HG03108 (cell line): ENCODE results near the gene PNMA1.
"Not testable (repeated sequence)": the region's sequence is repeated elsewhere in the genome, so short reads cannot be mapped to it uniquely, and the experiment has no call there.

ENCODE experiments used
- ATAC-seq: cut with Tn5 transposase; IDR thresholded peaks from one replicate; pipeline ENCODE4 v1.9.1; 2021; ENCODE audit warnings: moderate library complexity; ENCODE audit not compliant: unreplicated experiment

The PNMA1 gene

DNA sequence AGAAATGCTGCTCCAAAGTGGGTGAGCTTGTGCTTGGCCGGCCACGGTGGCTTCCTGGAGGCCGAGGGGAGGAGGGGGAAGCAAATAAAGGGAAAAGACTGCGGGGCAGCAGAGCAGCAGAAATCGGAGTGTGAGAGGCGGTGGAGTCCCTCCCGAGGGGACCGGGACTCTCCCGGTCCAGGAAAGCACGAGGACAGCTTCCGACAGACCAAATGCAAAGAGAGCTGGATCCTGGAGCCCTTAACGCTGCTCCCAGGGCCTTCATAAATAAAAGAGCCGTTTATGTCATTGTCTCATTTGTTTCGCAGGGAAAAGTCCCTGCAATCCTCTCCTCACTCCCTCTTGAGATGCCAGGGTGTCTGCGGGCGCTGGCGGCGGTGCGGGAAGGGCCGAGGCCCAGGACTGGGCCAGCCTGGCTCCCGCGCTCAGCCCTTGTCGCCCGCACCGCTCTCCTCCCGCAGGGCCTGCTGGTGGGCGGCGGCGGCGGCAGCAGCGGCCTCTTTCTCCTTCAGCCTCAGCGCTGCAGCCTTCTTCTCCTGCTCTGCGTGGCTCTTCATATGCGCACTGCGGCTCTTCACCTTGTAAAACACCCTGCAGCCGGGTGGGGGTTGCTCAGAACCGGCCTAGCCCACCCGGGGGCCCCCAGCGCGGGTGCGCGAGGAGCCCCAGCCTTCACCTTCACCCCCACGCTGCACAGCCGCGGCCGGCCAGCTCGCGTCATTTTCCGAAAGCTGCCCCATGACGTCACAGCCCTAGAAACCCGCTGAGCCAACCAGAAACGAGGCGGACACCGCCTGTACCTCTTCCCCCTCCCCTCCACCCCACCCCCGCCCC lies 4.5 kb upstream of the PNMA1 start:
- ATAC-seq, result no peak

DNA sequence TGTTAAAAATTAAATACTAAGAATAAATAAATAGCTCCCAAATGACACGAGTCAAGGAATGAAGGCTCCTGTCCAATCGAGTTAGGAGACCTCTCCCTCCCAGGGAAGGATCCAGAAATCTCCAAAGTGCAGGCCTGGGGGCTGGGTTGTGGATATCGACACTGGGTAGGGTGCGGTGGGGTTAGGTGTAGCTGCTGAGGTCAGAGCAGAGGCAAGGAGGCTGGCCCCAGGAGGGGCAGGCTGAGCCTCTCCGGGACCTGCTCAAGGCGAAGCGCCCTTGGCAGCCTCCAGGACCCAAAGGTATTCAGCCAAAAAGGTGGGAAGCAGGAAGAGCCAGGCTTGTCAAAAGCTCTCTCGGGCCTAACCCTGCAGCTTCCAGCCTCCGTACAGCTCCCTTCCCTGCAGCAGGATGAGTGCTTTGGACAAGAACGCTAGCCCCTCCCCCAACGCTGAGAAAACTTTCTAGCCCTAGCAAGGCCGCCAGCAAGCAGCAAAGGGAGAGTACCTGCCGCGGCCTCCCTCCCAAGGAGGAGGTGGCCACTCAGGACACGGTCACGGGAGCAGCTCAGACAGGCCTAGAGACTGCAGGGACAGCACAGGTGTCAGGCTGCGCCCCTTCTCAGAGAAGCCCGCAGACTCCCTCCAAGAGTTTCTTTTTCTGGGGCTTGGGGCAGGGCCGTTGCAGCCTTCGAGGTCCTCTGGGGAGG lies 3.7 kb upstream of the PNMA1 start:
- ATAC-seq, result no peak

DNA sequence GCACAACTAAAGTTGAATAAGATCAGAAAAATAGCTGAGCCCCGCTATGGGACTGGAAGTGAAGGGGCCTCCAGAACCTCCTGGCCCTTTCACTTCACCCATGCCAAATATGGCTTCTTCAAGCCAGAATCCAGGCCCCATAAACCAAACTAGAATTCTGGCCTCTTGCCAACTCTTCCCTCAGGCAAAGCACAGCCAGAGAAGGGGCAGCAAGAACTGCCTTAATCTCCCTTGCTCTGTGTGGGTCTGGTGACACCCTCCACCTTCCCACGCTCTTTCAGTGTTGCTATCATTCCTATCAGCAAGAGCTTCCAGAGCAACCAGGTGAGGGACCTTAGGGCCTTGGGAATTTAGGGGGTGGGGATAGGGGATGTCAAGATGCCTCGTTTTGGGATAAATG lies 3.1 kb upstream of the PNMA1 start:
- ATAC-seq, result no peak

DNA sequence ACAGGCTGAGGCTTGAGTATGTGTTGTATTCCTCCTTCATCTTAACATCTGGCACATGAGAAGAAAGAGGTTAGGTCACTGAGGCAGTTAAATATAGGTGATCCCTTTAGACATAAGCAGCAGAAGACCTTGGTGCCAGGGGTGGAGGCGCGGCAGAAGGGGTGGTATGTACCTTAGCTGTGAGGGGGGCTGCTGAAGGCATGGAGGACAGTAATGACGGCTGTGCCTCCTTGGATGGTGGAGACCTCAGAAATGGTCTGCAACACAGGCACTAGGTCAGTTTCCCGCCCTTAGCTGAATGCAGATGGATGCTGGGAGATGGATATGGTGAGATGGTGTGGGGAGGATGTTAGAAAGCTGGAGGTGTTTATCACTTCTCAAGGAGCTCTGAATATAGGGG lies 1.5 kb upstream of the PNMA1 start:
- no peak for ATAC-seq

DNA sequence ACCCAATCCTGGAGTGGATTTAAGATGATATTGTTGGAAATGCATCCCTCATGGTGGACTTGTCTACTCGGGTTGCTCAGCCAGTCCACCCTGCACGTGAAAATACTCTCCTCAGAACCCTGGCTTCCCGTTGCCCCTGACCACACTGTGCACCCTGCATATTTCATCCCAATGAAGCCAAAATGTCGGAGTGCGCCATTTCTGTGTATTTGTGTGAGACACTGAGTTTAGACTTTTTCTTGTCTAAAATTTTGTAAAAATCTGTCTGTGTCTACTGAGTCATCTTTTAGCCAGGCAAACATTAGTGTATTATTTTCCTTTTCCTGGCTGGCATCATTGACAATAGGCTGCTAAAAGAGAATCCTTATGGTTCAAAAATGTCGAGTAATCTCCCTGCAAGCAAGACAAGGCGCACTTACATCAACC lies 485 bp upstream of the PNMA1 start:
- ATAC-seq, result peak; percentile 6

DNA sequence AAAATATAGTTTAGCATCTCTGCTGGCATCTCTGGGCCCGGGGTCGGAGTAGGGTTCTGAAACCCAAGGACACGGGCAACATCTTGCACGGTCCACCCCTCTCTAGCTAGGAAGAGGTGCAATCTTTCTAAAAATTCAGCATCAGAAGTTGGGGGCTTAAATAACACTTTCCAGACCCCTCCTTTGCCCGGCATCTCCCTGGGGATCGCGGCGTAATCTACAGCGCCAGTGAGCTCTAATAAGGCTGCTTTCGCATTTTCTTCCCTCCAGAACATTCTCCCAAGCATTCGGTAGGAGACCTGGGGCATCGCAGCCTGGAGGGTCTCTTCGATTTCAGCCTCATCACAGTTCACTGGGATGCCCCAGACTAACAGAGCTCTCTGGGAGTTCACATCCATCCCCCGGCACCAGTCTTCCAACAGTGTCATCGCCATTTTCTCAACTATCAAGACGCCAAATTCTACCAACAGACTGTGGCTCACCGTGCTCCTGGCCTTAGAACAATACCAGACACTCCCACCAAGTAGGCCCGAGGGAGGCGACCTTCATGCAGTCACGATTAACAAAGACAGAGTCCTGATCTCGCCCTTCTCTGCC lies 880 bp downstream of the PNMA1 start:
- ATAC-seq, result no peak

DNA sequence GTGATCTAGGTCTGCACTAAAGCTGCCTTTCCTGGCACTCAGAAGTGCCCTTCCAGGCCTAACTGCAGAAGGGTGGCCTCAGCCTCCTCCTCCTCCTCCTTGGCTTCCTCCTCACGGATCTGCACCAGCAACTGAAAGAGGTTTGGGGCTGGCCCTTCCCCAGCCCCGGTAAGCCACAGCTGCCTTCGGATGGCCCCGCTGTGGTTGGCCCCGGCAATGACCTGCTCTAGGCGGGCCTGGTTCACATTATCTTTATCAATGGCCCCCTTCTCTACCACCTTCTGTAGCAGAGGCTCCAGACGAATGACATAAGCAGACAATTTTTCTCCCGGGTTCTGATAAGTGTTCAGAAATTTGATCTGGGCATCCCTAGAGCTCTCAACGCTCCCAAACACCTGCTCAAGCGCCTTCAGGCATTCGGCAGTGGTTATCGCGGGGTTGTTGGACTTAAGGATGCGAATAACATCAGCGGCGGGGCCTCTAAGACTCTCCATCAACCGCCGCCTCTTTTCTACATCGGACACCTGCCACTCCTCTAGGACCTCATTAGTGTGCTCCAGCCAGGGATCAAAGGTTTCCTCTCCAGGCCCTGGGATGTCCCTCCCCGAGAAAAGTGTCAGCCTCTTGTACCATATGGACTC lies 1.5 kb downstream of the PNMA1 start:
- ATAC-seq, result peak; percentile 27

DNA sequence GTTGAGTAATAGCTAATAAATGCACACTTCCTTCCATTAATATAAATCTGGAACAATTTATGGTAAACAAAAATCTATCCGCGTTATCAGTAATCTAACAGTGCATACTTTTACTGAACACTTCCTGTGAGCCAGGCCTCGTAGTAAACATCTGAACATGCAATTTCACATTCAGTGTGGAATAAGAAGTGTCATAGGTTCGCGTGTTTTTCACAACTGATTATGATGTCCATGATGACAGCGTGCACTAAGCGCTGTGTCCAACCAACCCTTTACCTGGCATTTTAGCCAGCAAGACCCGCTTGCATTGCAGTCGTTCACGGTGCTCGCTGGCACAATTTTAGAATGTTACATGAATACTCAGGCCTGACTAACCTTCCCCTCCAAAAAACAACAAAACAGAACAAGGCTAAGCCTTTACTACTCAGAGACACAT lies 2.1 kb downstream of the PNMA1 start:
- ATAC-seq, result no peak

DNA sequence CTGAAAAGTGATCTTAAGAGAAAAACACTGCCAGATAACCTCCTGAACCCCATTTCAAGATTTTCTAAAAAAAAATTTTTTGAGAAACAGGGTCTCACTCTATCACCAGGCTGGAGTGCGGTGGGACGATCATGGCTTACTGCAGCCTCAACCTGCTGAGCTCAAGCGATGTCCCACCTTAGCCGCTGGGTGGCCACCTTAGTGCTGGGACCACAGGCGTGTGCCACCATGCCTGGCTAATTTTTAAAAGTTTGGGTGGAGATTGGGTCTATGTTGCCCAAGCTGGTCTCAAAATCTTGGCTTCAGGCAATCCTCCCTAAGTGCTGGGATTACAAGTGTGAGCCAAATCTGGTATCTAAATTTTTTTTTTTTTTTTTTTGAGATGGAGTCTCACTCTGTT lies 3.4 kb downstream of the PNMA1 start:
- no peak for ATAC-seq

DNA sequence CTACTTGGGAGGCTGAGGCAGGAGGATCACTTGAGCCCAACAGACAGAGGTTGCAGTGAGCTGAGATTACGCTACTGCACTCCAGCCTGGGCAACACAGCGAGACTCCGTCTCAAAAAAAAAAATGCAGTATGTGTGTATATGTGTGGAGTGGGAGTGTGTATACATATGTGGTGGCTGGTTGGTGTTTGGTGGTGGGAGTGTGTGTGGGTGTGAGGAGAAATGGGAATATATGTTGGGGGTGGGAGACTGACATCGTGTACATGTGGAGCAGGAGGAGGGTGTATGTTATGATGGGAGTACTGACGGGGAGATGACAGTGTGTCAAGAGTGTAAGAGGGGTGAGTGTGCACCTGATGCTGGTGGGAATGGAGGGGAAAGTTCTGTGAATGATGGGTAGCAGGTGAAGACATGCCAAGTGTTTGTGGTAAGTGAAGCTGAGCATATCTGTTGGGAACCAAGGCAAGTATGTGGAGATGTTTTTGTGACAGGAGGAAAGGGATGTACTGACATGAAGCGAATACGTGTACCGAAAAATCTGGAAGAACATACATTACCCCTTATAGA lies 4.2 kb downstream of the PNMA1 start:
- no peak for ATAC-seq

DNA sequence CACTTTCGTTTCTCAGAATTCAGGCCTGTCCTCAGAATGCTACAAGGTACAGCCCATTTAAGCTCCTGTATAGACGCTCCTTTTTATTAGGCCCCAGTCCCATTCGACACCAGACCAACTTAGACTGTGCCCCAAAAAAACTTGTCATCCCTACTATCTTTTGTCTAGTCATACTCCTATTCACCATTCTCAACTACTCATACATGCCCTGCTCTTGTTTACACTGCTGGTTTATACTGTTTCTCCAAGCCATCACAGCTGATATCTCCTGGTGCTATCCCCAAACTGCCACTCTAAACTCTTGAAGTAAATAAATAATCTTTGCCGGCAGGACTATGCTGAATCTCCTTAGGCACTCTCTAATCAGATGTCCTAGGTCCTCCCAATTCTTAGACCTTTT lies 6.1 kb downstream of the PNMA1 start:
- ATAC-seq, result not testable (repeated sequence)

DNA sequence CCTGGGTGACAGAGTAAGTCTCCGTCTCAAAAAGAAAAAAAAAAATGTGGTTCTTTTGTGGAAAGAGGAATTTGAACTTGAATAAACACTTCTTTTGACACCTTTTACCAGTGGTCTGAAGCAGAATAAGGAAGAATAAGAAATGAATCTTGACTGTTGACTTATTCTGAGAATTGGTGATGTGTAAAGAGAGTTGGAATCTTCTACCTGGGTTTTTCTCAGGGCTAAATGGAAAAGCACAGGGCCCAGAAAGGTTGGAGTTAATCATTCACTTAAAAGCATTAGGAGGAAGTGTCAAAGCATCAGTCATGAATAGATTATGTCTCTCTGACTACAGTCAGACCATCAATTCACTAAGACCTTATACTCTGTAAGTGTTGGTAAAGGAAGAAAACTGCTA lies 13.9 kb downstream of the PNMA1 start:
- ATAC-seq, result no peak

DNA sequence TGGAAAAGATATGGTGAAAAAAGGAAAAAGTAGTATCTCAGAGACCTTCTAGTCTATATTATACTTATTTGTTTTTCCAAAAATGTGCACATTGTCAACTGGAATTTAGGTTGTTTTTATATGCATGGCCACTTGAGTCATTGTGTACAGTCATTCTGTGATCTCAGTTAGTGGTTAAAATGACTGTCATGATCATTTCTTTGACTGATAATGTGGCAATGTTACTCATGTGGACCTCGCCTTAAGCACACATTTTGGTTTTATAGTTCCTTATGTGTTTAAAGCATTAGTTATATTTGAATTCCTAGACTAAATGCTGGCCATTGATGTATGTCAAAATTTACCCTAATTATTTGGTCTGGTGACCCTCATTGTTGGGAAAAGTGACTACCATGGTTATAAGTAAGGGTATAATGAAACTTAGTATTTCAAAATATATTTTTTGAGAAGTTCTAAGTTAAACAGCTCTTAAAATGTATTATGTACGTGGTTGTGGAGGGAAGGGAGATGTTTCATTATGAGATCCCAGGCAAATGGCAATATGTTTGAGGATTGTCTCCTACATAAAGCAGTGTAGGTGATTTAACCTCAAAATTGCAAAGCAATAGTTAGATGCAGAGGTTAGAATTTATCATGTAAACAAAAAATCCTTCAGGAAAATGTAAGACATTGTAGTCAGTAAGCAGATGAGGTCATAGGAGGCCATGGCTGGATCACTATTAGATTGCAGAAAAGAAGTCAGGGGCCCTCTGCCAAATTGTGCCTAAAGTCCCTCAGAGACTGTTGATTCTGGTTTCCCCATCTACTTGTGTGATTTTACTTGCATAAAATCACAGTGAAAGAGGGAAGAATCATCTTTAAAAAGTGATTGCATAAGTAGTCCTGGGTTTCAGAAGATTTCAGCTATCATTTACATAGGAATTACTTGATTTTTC lies 17.5 kb downstream of the PNMA1 start:
- ATAC-seq, result peak; percentile 75

DNA sequence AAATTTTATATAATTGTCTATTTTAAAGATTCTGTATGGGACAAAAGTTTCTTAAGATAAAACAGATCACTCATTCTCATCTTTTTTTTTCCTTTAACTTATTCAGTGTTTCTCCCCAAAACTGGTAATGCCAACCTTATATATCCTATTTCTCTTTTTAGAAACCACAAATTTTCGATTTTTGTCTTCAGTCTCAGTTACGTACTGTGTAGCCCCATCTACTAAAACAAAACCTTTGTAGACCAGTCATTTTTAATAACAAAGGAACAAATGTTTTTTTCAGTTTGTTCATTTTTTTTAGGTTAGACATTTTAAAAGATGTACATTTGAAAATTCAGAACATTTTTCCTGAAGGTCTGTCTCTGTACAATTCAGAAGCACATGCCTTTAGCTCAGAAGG lies 18.2 kb downstream of the PNMA1 start:
- ATAC-seq, result peak; percentile 45

DNA sequence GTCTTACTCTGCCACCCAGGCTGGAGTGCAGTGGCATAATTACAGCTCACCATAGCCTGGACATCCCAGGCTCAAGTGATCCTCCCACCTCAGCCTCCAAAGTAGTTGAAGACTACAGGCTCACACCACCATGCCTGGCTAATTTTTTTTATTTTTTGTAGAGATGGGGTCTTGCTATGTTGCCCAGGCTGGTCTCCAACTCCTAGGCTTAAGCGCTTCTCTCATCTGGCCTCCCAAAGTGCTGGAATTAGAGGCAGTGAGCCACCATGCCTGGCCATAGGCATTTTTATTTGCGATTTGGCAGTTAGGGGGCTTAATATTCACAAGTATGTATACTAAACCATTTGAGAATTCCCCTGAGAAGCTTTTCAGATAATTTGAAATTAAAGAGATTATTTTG lies 19.1 kb downstream of the PNMA1 start:
- no peak for ATAC-seq

DNA sequence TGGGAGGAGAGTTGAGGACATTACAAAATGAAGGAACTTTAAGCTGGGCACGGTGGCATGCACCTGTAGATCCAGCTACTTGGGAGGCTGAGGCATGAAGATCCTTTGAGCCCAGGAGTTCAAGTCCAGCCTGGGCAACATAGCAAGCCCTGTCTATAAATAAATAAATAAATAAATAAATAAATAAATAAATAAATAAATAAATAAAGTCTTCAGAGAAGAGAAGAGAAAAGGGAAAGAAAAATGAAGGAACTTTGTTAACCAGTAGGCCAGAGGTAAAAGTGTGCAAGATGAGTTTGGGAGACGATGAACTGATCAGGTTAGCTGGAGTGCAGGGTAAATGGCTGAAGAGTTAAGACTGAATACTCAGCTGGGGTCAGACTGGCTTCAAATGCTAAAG lies 20.1 kb downstream of the PNMA1 start:
- no peak for ATAC-seq

DNA sequence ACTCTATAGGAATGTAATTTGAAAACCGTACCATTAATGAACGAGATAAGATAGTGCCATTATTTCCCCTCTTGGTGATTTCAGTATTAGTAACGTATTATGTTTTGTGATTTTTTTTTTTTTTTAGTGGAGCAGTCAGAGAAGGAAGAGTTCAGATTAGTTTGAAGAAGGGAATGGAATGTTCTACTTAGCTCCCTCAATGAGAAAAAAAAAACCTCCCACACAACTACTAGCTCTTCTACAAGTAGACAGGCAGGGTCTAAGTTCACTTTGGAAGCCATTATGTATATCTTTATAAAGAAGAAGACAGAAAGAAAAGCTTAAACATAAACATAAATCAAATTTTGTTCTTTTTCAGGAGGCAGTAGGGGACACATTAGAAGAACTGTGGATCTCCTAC lies 27.3 kb downstream of the PNMA1 start:
- ATAC-seq, result no peak

DNA sequence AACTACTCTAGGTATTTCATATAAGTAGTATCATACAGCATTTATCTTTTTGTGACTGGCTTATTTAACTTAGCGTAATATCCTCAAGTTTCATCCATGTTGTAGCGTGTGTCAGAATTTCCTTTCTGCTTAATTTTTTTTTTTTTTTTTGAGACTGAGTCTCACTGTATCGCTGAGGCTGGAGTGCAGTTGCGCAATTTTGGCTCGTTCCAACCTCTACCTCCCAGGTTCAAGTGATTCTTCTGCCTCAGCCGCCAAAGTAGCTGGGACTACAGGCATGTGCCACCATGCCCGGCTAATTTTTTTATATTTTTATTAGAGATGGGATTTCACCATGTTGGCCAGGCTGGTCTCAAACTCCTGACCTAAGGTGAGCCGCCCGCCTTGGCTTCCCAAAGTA lies 28.9 kb downstream of the PNMA1 start:
- ATAC-seq, result no peak

DNA sequence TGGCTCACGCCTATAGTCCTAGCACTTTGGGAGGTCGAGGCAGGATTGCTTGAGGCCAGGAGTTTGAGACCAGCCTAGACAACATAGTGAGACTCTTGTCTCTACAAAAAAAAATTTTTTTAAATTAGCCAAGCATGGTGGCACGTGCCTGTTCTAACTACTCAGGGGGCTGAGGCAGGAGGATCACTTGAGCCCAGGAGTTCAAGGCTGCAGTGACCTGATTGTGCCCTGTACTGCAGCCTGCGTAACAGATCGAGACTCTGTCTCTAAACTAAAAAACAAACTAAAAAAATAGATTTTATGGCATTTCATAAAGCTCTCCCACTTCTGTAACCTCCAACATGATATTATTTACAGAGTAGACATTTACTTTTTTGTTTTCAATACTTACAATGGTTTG lies 29.6 kb downstream of the PNMA1 start:
- ATAC-seq, result no peak

DNA sequence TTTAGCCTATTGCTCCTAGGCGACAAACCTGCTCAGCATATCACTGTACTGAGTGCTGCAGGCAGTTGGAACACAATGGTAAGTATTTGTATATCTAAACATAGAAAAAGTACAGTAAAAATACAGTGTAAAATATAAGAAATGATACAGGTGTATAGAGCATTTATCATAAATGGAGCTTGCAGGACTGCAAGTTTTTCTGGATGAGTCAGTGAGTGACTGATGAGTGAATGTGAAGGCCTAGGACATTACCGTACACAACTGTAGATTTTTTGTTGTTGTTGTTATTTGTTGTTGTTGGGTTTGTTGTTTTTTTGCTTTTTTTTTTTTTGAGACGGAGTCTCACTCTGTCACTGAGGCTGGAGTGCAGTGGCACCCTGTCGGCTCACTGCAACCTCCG lies 33.4 kb downstream of the PNMA1 start:
- ATAC-seq, result no peak
